GM12878 (cell line): ENCODE data around the gene CREB3. TPM values are rescaled to one million over a fixed set of nuclear protein-coding genes. Genes with fewer than 3 reads are reported as not detected.

Experiments used
- ATAC-seq: fragments of 200-7000 bp; cut with Tn5 transposase; 3 replicates; pipeline ENCODE4 v1.9.1; 2020; ENCODE audit warnings: mild to moderate bottlenecking, moderate library complexity
- BruUV-seq: library from RNA; stranded (reverse); fragments of 400-500 nt; replicated peaks from 2 replicates; lab custom pipeline; 2021; lab: Mats Ljungman, UMichigan
- CTCF ChIA-PET: fragments of 300-600 bp; sonication (Branson Sonifier 250); formaldehyde crosslinking; extraction: SDS; loops from one replicate; lab custom pipeline; 2021; ENCODE audit warnings: inconsistent platforms; lab: Yijun Ruan, JAX
- POLR2A ChIA-PET: fragments of 350-600 bp; formaldehyde crosslinking; extraction: SDS; loops from one replicate; lab custom pipeline; 2021; ENCODE audit warnings: inconsistent platforms; lab: Charles Lee
- RAD21 ChIA-PET: fragments of 300-600 bp; sonication (Branson Sonifier 250); formaldehyde crosslinking; loops from one replicate; lab custom pipeline; 2023; ENCODE audit warnings: antibody characterized with exemption; ENCODE audit not compliant: unreplicated experiment; lab: Charles Lee
- SMC1A ChIA-PET: fragments of 300-600 bp; sonication (Branson Sonifier 250); formaldehyde crosslinking; loops from one replicate; lab custom pipeline; 2023; ENCODE audit not compliant: unreplicated experiment, uncharacterized antibody; lab: Charles Lee
- DNase-seq: peaks from one replicate; pipeline ENCODE4 v3.0.0-alpha.2; 2011; ENCODE audit warnings: low read depth, low spot score
- FAIRE-seq: peaks from 3 replicates; lab custom pipeline; 2011; peaks lifted over from hg19 to GRCh38; lab: Jason Lieb, UNC
- H2AFZ ChIP-seq: 2 replicates; pipeline ENCODE4 v1.6.0; 2011; ENCODE audit warnings: low read depth, low read length, control low read depth; ENCODE audit not compliant: control insufficient read depth
- H3K27ac ChIP-seq: 2 replicates; pipeline ENCODE4 v1.5.1; 2011; ENCODE audit warnings: control low read depth; ENCODE audit not compliant: control insufficient read depth, insufficient read depth
- H3K27me3 ChIP-seq, 2 experiments: replicated peaks in 1 of 2; 2 replicates each; pipeline versions ENCODE4 v1.6.0 to v1.6.1; 2011; ENCODE audit warnings: low read length in 1 of 2; ENCODE audit not compliant: control insufficient read depth in 2 of 2, insufficient read depth in 2 of 2
- H3K36me3 ChIP-seq, 2 experiments: 2 replicates each; pipeline ENCODE4 v1.5.1; 2011; ENCODE audit warnings: low read length in 1 of 2; ENCODE audit not compliant: control insufficient read depth in 2 of 2, insufficient read depth in 2 of 2
- H3K4me1 ChIP-seq: 2 replicates; pipeline ENCODE4 v1.6.1; 2011; ENCODE audit warnings: mild to moderate bottlenecking, low read length, moderate library complexity, mixed read lengths; ENCODE audit not compliant: control insufficient read depth, insufficient read depth
- H3K4me2 ChIP-seq: 2 replicates; pipeline ENCODE4 v1.6.0; 2011; ENCODE audit warnings: control low read depth; ENCODE audit not compliant: control insufficient read depth, insufficient read depth
- H3K4me3 ChIP-seq: fragments of 200-600 bp; sonication (generic); 2 replicates; pipeline ENCODE4 v1.5.1; 2016
- H3K79me2 ChIP-seq: 2 replicates; pipeline ENCODE4 v1.6.0; 2011; ENCODE audit warnings: low read length; ENCODE audit not compliant: control insufficient read depth, insufficient read depth
- H3K9ac ChIP-seq: 2 replicates; pipeline ENCODE4 v1.8.0; 2011; ENCODE audit warnings: low read length, control low read depth, mixed read lengths; ENCODE audit not compliant: control insufficient read depth, insufficient read depth
- H3K9me3 ChIP-seq: replicated peaks from 3 replicates; pipeline ENCODE4 v1.5.1; 2011; ENCODE audit warnings: mild to moderate bottlenecking, low read length; ENCODE audit not compliant: control insufficient read depth, insufficient read depth
- H4K20me1 ChIP-seq: 2 replicates; pipeline ENCODE4 v1.6.0; 2011; ENCODE audit not compliant: control insufficient read depth, insufficient read depth
- HDAC6 ChIP-seq: fragments of 200-600 bp; sonication (generic); IDR thresholded peaks from one replicate; pipeline ENCODE4 v1.8.0; 2017; ENCODE audit warnings: antibody characterized with exemption; ENCODE audit not compliant: unreplicated experiment
- NFYA ChIP-seq: IDR thresholded peaks from 2 replicates; pipeline ENCODE4 v1.6.1; 2011; ENCODE audit warnings: low read depth, mild to moderate bottlenecking, low read length, improper control_type of control experiment, borderline replicate concordance
- POLR2A ChIP-seq: IDR thresholded peaks from 2 replicates; pipeline ENCODE4 v1.6.1; 2011; ENCODE audit warnings: low read depth, mild to moderate bottlenecking, low read length
- RELA ChIP-seq: fragments of 450-650 bp; IDR thresholded peaks from 2 replicates; pipeline ENCODE4 v1.8.0; 2014; ENCODE audit warnings: borderline replicate concordance; ENCODE audit not compliant: partially characterized antibody
- STAT1 ChIP-seq: fragments of 450-650 bp; conservative IDR thresholded peaks from 2 replicates; pipeline ENCODE4 v1.6.1; 2014; ENCODE audit warnings: antibody characterized with exemption, mild to moderate bottlenecking
- TAF1 ChIP-seq: IDR thresholded peaks from 2 replicates; pipeline ENCODE4 v1.6.1; 2011; ENCODE audit warnings: mild to moderate bottlenecking, low read depth, low read length, borderline replicate concordance
- ZBED1 ChIP-seq: IDR thresholded peaks from 2 replicates; pipeline ENCODE4 v1.6.1; 2016; ENCODE audit warnings: borderline replicate concordance
- WGBS: methylation state at CpG from one replicate; pipeline ENCODE4 v1.1.6; 2016; ENCODE audit warnings: low lambda C conversion rate; ENCODE audit not compliant: insufficient replicate concordance, insufficient coverage; ENCODE audit errors: missing lambda C conversion rate; 5-methylcytosine and 5-hydroxymethylcytosine counted together
- in situ Hi-C: fragments of 300-500 bp; cut with MboI; formaldehyde crosslinking; loops from 9 replicates; pipeline ENCODE4 v1.14.3; 2018; ENCODE audit warnings: mixed read lengths
- intact Hi-C: fragments of 100-400 bp; cut with micrococcal nuclease; formaldehyde crosslinking; loops from one replicate; pipeline ENCODE4 v1.14.2; 2022; ENCODE audit not compliant: unreplicated experiment
- polyA plus RNA-seq, 11 experiments: library from polyadenylated mRNA; depleted of rRNA in 4 of 11; unstranded in 6 of 11; stranded (reverse) in 5 of 11; fragments of >200 nt; fragmentation: Nextera tagmentation in 4 of 11; fragmentation: Illumina TruSeq in 1 of 11; extraction: Ambion mirVana in 4 of 11; extraction: Trizol in 1 of 11; gene quantifications; 1 replicate in 1 of 11; 2 replicates in 10 of 11; pipeline versions ENCODE4 v1.2.1 to v1.2.3, GENCODE V29; 2011 to 2016; ENCODE audit warnings: inconsistent platforms in 2 of 11, missing spikeins in 2 of 11, low read depth in 1 of 11
- total RNA-seq, 4 experiments: library from RNA; depleted of rRNA in 3 of 4; stranded (reverse); fragments of >200 nt in 3 of 4; fragmentation: Illumina TruSeq in 1 of 4; extraction: Trizol in 1 of 4; gene quantifications; 2 replicates each; pipeline versions ENCODE4 v1.2.1 to v1.2.3, GENCODE V29; 2013 to 2021

The CREB3 gene
- total and polyA plus RNA-seq, 10 of the 15 experiments (the other 5 are each of a cell fraction or from before 2014, with no cell fraction given) = 9.8 to 38.9 (median 19.8) TPM

DNA sequence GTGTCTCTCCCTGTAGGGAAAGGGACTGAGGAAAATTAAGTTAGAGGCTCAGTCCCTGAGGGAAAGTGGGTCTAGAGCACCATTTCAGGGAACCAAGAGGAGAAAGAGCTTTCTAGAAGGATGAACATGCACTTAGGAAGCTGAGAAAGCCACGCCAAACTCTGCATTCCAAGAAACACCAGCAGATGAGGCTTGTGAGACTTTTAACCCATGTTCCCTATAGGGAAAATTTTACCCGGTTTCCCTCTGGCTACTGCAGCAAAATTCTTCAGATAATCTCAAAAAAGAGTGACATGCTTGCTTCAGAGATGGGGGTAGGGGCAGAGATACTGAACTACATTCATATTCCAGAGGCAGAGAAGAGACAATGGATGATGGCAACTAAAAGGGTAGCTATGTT, 9.0 kb upstream of the CREB3 start:
- peaks cover 28% of the 10 kb centered on the region for H3K79me2 ChIP-seq
- H3K4me2 ChIP-seq = no peak overlapping the region
- intact Hi-C loops = loop anchor here (10.0 kb wide), 1 partner anchor 649 kb away; the partner anchor contains the start of genes FANCG and VCP
- no peak overlapping the region for H3K4me3 ChIP-seq
- H3K27me3 ChIP-seq = no peaks in the 10 kb centered on the region
- ATAC-seq (no peak), FAIRE-seq (no peak), DNase-seq (no peak)
- H3K9me3 ChIP-seq = no peaks in the 10 kb centered on the region
- no peak overlapping the region for H3K27ac ChIP-seq
- ChIA-PET RAD21 (no interaction called here), SMC1A (no interaction called here), CTCF (interaction anchor here (0.9 kb wide), 1 partner anchor 11 kb away, joined by 3 read pairs; no protein-coding TSS in a partner anchor), POLR2A (no interaction called here)
- no peak overlapping the region for H3K9ac ChIP-seq
- H3K36me3 ChIP-seq = peaks cover 48 to 52% of the 10 kb centered on the region in 2 experiments
- in situ Hi-C loops = loop anchor here (5.0 kb wide), 1 partner anchor 56 kb away; the partner anchor contains the start of gene ARHGEF39
- TF ChIP-seq RELA (no peak), HDAC6 (no peak), TAF1 (no peak), ZBED1 (no peak), STAT1 (no peak)
- peaks cover 13% of the 10 kb centered on the region for H3K4me1 ChIP-seq
- H4K20me1 ChIP-seq = no peaks in the 10 kb centered on the region
- no peak overlapping the region for H2AFZ ChIP-seq
- BruUV-seq = no TSS peak
- 69% methylated on average over 2 of the region's 2 CpGs for WGBS

DNA sequence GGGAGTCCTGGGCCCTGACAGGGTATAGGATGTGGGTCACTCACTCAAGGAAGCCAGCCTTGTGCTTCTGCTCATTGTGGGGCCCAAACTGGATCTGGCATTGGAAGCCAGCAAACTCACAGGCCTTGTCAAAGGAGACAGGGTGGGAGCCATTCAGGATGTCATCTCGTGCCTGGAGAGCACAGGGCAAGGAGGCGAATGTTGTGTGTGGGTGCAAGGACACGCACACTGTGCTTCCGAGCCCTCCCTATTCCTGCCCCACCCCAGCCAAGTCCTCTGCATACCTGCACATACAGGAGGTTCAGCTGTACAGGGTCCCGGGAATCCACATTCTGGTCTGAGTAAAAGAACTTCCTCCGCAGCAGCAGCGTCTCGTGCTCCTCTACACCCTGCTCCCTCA, 8.6 kb upstream of the CREB3 start:
- Histone ChIP-seq H4K20me1 (no peaks in the 10 kb centered on the region), H3K4me1 (peaks cover 13% of the 10 kb centered on the region), H3K27me3 (no peaks in the 10 kb centered on the region), H3K4me3 (no peak overlapping the region), H3K4me2 (no peak overlapping the region), H3K79me2 (peaks cover 33% of the 10 kb centered on the region), H3K27ac (no peak overlapping the region), H3K9me3 (no peaks in the 10 kb centered on the region), H2AFZ (no peak overlapping the region), H3K9ac (no peak overlapping the region), H3K36me3 (peaks cover 43 to 47% of the 10 kb centered on the region in 2 experiments)
- POLR2A ChIA-PET = no interaction called here
- FAIRE-seq = no peak
- intact Hi-C loops (loop anchor here (10.0 kb wide), 1 partner anchor 649 kb away; the partner anchor contains the start of genes FANCG and VCP), in situ Hi-C loops (loop anchor here (5.0 kb wide), 1 partner anchor 57 kb away; the partner anchor contains the start of gene ARHGEF39)
- no TSS peak for BruUV-seq
- DNase-seq = no peak
- CTCF ChIA-PET = interaction anchor here (5.6 kb wide), 1 partner anchor 14 kb away, joined by 39 read pairs; no protein-coding TSS in a partner anchor
- 100% methylated on average over 4 of the region's 8 CpGs for WGBS
- SMC1A ChIA-PET = no interaction called here
- RAD21 ChIA-PET = no interaction called here
- ATAC-seq = no peak
- TF ChIP-seq POLR2A (peak; percentile 34; the same call in 1 of the 2 replicates), NFYA (no peak)
